GM23338 (cell line): Measurements from ENCODE around the gene EIF2B5. TPM values are rescaled to one million over a fixed set of nuclear protein-coding genes. Genes with fewer than 3 reads are reported as not detected.
A peak's percentile ranks its signal among the peaks of the same experiment; 100 is the strongest.

Source experiments
- ATAC-seq: fragments of 200-7000 bp; cut with Tn5 transposase; 3 replicates; pipeline ENCODE4 v1.9.1; 2020
- DNase-seq: peaks from one replicate; pipeline ENCODE4 v3.0.0-alpha.2; 2015; ENCODE audit warnings: low spot score
- H2AFZ ChIP-seq: fragments of 200-600 bp; sonication (generic); 2 replicates; pipeline ENCODE4 v1.8.0; 2016; ENCODE audit warnings: antibody characterized with exemption, mild to moderate bottlenecking, moderate library complexity
- H3F3A ChIP-seq: fragments of 200-600 bp; sonication (generic); replicated peaks from 2 replicates; pipeline ENCODE4 v1.8.0; 2017; ENCODE audit warnings: antibody characterized with exemption, mixed run types, low read depth
- H3K27ac ChIP-seq: fragments of 200-600 bp; sonication (generic); 2 replicates; pipeline ENCODE4 v1.6.1; 2016; ENCODE audit warnings: low read depth
- H3K27me3 ChIP-seq: fragments of 200-600 bp; sonication (generic); 2 replicates; pipeline ENCODE4 v1.8.0; 2016; ENCODE audit warnings: mild to moderate bottlenecking, mixed run types, moderate library complexity; ENCODE audit not compliant: insufficient read depth
- H3K36me3 ChIP-seq: fragments of 200-600 bp; sonication (generic); 2 replicates; pipeline ENCODE4 v1.8.0; 2016; ENCODE audit warnings: mild to moderate bottlenecking; ENCODE audit not compliant: insufficient read depth
- H3K4me1 ChIP-seq: fragments of 200-600 bp; sonication (generic); 2 replicates; pipeline ENCODE4 v1.8.0; 2016; ENCODE audit warnings: mild to moderate bottlenecking, moderate library complexity; ENCODE audit not compliant: insufficient read depth
- H3K4me2 ChIP-seq: fragments of 200-600 bp; sonication (generic); 2 replicates; pipeline ENCODE4 v1.7.1; 2017; ENCODE audit warnings: mixed run types
- H3K4me3 ChIP-seq: fragments of 200-600 bp; sonication (generic); 2 replicates; pipeline ENCODE4 v1.6.1; 2016; ENCODE audit warnings: mixed run types
- H3K79me2 ChIP-seq: fragments of 200-600 bp; sonication (generic); replicated peaks from 2 replicates; pipeline ENCODE4 v1.8.0; 2017; ENCODE audit warnings: mild to moderate bottlenecking; ENCODE audit not compliant: insufficient read depth
- H3K9me2 ChIP-seq: fragments of 200-600 bp; sonication (generic); 2 replicates; pipeline ENCODE4 v1.8.0; 2017; ENCODE audit not compliant: insufficient read depth
- H4K20me1 ChIP-seq: fragments of 200-600 bp; sonication (generic); replicated peaks from 2 replicates; pipeline ENCODE4 v1.8.0; 2017; ENCODE audit warnings: mild to moderate bottlenecking; ENCODE audit not compliant: insufficient read depth
- H3K27ac Mint-ChIP-seq: 2 replicates; pipeline ENCODE4 v1.8.0; 2020; ENCODE audit warnings: inconsistent platforms, mild to moderate bottlenecking, moderate library complexity, mixed read lengths
- H3K27me3 Mint-ChIP-seq: 3 replicates; pipeline ENCODE4 v1.8.0; 2022; ENCODE audit warnings: low read depth, mild to moderate bottlenecking, moderate library complexity, mixed read lengths, inconsistent platforms; ENCODE audit not compliant: insufficient read depth, poor library complexity
- H3K36me3 Mint-ChIP-seq: 3 replicates; pipeline ENCODE4 v1.8.0; 2021; ENCODE audit warnings: low read depth, mild to moderate bottlenecking, inconsistent platforms, moderate library complexity, mixed read lengths
- H3K4me1 Mint-ChIP-seq: 3 replicates; pipeline ENCODE4 v1.8.0; 2020; ENCODE audit warnings: mild to moderate bottlenecking, inconsistent platforms, mixed read lengths
- H3K4me3 Mint-ChIP-seq: 3 replicates; pipeline ENCODE4 v1.8.0; 2021; ENCODE audit warnings: moderate library complexity, mild to moderate bottlenecking, inconsistent platforms, mixed read lengths
- H3K9me3 Mint-ChIP-seq: 3 replicates; pipeline ENCODE4 v1.8.0; 2020; ENCODE audit warnings: moderate library complexity, mild to moderate bottlenecking, inconsistent platforms, mixed read lengths
- CREB1 ChIP-seq: fragments of 250-450 bp; sonication (Bioruptor Pico); IDR thresholded peaks from 2 replicates; pipeline ENCODE4 v1.5.0; 2020; ENCODE audit warnings: low read depth, mild to moderate bottlenecking, moderate library complexity
- CTCF ChIP-seq, 2 experiments: fragments of 200-600 bp in 1 of 2; sonication (generic) in 1 of 2; conservative IDR thresholded peaks; 2 replicates each; pipeline versions ENCODE4 v1.5.1 to v1.6.1; 2016 to 2017; ENCODE audit warnings: antibody characterized with exemption in 2 of 2, low read depth in 2 of 2, mild to moderate bottlenecking in 2 of 2, moderate library complexity in 1 of 2
- EZH2 ChIP-seq: fragments of 200-600 bp; sonication (generic); IDR thresholded peaks from one replicate; pipeline ENCODE4 v1.8.0; 2017; ENCODE audit warnings: antibody characterized with exemption, mild to moderate bottlenecking, low read depth; ENCODE audit not compliant: unreplicated experiment
- EZH2phosphoT487 ChIP-seq: fragments of 200-600 bp; sonication (generic); IDR thresholded peaks from one replicate; pipeline ENCODE4 v1.8.1; 2018; ENCODE audit warnings: antibody characterized with exemption; ENCODE audit not compliant: unreplicated experiment
- JUNB ChIP-seq: IDR thresholded peaks from one replicate; pipeline ENCODE4 v1.6.1; 2016; ENCODE audit warnings: antibody characterized with exemption; ENCODE audit not compliant: unreplicated experiment
- NANOG ChIP-seq: IDR thresholded peaks from 2 replicates; pipeline ENCODE4 v1.6.1; 2016; ENCODE audit warnings: antibody characterized with exemption, borderline replicate concordance
- POLR2AphosphoS5 ChIP-seq: IDR thresholded peaks from 2 replicates; pipeline ENCODE4 v1.6.1; 2016; ENCODE audit warnings: antibody characterized with exemption, low read depth
- REST ChIP-seq: IDR thresholded peaks from one replicate; pipeline ENCODE4 v1.6.1; 2018; ENCODE audit warnings: antibody characterized with exemption; ENCODE audit not compliant: unreplicated experiment
- STAT1 ChIP-seq: IDR thresholded peaks from one replicate; pipeline ENCODE4 v1.6.1; 2016; ENCODE audit warnings: antibody characterized with exemption; ENCODE audit not compliant: unreplicated experiment
- ZNF114 ChIP-seq: fragments of 250-450 bp; sonication (Bioruptor Pico); IDR thresholded peaks from 2 replicates; pipeline ENCODE4 v1.5.0; 2020; ENCODE audit warnings: mild to moderate bottlenecking, moderate library complexity
- ZNF331 ChIP-seq: fragments of 250-450 bp; sonication (Bioruptor Pico); IDR thresholded peaks from 2 replicates; pipeline ENCODE4 v1.5.0; 2020; ENCODE audit warnings: low read depth, mild to moderate bottlenecking, moderate library complexity
- ZNF462 ChIP-seq: fragments of 250-450 bp; sonication (Bioruptor Pico); IDR thresholded peaks from 2 replicates; pipeline ENCODE4 v1.5.0; 2020; ENCODE audit warnings: mild to moderate bottlenecking, moderate library complexity
- polyA plus RNA-seq: library from polyadenylated mRNA; unstranded; fragments of >200 nt; fragmentation: Nextera tagmentation; extraction: Ambion mirVana; gene quantifications from 2 replicates; pipeline ENCODE4 v1.2.1, GENCODE V29; 2016
- total RNA-seq: library from RNA; depleted of rRNA; stranded (reverse); fragments of >200 nt; shearing (Covaris generic); gene quantifications from 2 replicates; pipeline ENCODE4 v1.2.3, GENCODE V29; 2014
- TF ChIP-seq, protein P1 (sequence below): IDR thresholded peaks from 2 replicates; pipeline ENCODE4 v1.6.1; 2016; ENCODE audit warnings: antibody characterized with exemption

Gene EIF2B5
- total and polyA plus RNA-seq, 2 experiments from 2014 or later: 26.4 to 43.3 TPM

DNA sequence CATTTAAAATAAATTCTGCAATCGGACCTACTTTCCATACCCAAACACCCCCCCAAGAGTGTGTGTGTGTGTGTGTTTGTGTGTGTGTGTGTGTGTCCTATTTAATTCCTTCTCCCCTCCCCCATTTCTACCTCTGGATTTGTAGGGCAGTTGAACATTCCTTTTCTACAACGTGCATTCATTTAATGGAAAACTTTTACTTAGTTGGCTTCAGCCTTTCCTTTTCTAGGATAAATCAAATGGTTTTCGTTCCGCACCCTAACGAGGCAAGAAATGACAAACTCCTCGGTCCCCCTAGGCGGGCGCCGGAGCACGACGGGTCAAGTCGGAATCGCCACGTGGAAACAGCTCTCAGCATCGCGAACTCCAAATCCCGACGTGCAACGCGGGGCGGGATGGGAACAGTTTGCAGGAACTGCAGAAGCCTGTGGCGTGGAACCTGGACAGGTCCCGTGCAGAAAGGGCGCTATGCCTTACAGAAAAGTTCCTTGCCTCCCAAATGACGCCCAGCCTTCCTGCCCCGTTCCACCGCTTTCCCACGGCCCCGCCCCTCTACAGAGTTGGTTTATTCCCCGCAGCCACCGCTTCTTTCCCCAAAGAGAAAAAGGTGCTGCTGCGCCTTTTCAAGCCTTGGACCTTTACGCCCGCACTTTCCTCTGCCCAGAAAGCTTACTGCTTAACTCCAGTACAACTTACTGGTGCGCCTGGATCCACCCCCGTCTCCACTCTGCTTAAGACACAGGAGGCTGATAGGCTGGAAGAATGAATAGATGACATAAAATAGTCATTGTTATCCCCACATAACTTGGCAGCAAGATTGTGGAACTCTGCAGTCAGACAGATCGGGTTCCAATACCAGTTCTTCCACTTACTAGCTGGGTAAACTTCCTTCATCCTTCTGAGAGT lies 1.1 kb upstream of the EIF2B5 start:
- Histone ChIP-seq H3K4me3 (peak overlapping the region; percentile 89), H3K27me3 (no peaks in the 10 kb centered on the region), H3K4me1 (peaks cover 7% of the 10 kb centered on the region; the same call in 1 of the 2 replicates), H4K20me1 (peaks cover 4% of the 10 kb centered on the region), H3K4me2 (peak overlapping the region; percentile 100), H3K79me2 (peaks cover 42% of the 10 kb centered on the region), H3K36me3 (0 out of 2 replicates have a peak, but pooled peaks cover 5% of the 10 kb centered on the region), H2AFZ (peak overlapping the region; percentile 23), H3F3A (peaks cover 7% of the 10 kb centered on the region; the same call in 1 of the 2 replicates), H3K27ac (peak overlapping the region; percentile 53; the same call in 1 of the 2 replicates), H3K9me2 (no peaks in the 10 kb centered on the region)
- Mint-ChIP-seq H3K4me1 (peaks cover 18% of the 10 kb centered on the region), H3K36me3 (peaks cover 6% of the 10 kb centered on the region; the same call in 1 of the 3 replicates), H3K9me3 (no peaks in the 10 kb centered on the region), H3K4me3 (peak overlapping the region; percentile 95), H3K27me3 (peaks cover 15% of the 10 kb centered on the region), H3K27ac (peak overlapping the region; percentile 90)
- peak; percentile 68 for ATAC-seq
- TF ChIP-seq CREB1 (CRISPR knock-in tag): 0 out of 2 replicates have a peak, but pooled peaks have one; percentile 5
- 0 out of 2 replicates have a peak, but pooled peaks have one; percentile 20 for TF ChIP-seq NANOG
- peak; percentile 71 for TF ChIP-seq POLR2AphosphoS5
- no peak for TF ChIP-seq REST
- no peak for TF ChIP-seq EZH2phosphoT487
- TF ChIP-seq, protein P1, sequence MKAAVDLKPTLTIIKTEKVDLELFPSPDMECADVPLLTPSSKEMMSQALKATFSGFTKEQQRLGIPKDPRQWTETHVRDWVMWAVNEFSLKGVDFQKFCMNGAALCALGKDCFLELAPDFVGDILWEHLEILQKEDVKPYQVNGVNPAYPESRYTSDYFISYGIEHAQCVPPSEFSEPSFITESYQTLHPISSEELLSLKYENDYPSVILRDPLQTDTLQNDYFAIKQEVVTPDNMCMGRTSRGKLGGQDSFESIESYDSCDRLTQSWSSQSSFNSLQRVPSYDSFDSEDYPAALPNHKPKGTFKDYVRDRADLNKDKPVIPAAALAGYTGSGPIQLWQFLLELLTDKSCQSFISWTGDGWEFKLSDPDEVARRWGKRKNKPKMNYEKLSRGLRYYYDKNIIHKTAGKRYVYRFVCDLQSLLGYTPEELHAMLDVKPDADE: peak; percentile 86
- TF ChIP-seq CTCF (conservative IDR thresholded peaks at IDR 0.05; ENCODE audit: low read depth in 2 of 2): no peak
- no peak for TF ChIP-seq ZNF114 (CRISPR knock-in tag)
- TF ChIP-seq STAT1: no peak
- TF ChIP-seq JUNB: no peak
- TF ChIP-seq EZH2: no peak
- TF ChIP-seq ZNF462 (CRISPR knock-in tag): no peak
- no peak for TF ChIP-seq ZNF331 (CRISPR knock-in tag)
- DNase-seq: peak; percentile 92
